Stimulated activated CD4-positive, alpha-beta T cell treated with anti-CD3 and anti-CD28 coated beads, TNF-alpha, amount 100 ng/mL, for 48 hours (primary cell): ENCODE data around the gene STARD13.

Experiments used
- DNase-seq, 3 donors: peaks; one replicate each; pipeline ENCODE4 v3.0.0-alpha.2; 2020; ENCODE audit warnings: low read depth in 3 of 3

The STARD13 gene

DNA sequence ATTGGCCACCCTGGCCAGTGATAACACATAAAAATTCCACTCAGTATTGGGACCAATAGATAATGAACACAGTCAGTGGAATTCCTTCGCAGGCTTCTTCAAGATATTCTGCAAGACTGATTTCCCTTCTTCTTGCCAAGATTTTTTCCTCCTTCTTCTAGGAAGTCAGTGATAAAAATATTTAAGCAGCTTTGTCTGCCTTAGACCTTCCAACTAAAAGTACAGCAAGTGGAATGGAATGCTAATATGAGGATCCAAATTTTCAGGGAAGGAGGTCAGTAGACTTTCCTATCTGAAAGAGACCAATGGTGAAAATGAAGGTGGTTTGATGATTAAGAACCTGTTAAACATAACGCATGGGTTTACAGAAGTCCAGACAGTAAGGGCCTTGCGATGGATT lies 9.6 kb downstream of the STARD13 start:
- no peak for DNase-seq

- DNase-seq, result no peak
Measured at GRCh38 chr13:33274264-33274663, 11.3 kb downstream of the STARD13 start.

GRCh38 chr13:33272531-33273124 lies 12.9 kb downstream of the STARD13 start:
- DNase-seq, result no peak

DNA sequence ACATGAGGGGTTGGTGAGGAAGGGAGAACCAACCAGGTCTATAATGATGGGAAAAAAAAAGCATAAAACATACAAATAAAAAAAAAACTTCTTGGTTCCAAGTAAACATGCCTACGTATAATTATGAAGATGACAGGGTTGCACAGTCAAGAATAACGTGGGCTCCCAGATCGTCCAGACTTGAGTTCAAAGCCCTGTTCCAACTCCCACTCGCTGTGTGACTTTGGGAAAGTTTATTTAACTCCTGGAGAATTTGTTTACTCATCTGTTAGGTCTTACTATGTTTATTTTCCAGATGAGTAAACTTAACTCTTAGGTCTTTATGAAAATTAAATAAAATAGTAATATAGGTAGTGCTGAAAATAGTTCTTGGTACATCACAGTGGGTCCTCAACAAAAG lies 13.8 kb downstream of the STARD13 start:
- DNase-seq, result no peak

- DNase-seq, result no peak
Measured at GRCh38 chr13:33270895-33271538, 14.5 kb downstream of the STARD13 start.

DNA sequence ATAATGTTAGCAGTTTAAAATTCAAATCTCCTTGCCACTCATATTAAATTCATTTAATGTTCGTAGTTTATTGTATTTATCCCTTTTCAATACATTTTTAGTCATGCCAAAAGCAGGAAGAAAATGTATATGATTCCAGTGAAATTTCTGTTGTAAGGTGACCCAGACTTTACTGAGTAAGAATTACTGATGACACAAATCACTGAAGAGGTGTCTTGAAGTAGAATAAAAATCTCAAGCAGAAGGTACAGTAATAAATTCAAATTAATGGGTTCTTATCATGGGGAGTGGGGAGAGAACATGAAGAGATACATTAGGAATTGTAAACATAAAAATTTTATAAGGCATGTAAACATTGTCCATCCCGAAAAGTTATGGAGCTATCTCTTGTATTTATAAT lies 19.9 kb downstream of the STARD13 start:
- no peak for DNase-seq

DNA sequence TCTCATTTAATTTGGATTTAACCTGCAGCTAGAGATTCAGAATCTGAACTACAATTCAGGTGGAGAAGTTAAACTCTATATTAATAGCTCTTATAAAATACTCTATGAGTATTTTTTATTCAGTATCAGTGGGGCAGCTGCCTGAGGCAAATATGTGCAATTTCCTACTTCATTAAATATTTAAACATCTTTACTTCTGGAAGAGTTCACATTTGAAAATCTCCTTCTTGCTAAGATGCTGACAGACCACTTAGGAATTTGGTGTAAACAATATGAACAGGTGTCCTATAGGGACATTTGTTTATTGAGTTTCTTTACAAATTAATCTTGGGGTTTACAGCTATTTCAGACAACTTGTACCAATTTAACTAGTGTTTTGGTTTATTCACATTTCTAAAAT lies 20.4 kb downstream of the STARD13 start:
- no peak for DNase-seq

- DNase-seq, result no peak
Measured at GRCh38 chr13:33264620-33264978, 21.0 kb downstream of the STARD13 start.

GRCh38 chr13:33263976-33264619 lies 21.5 kb downstream of the STARD13 start:
- no peak for DNase-seq

GRCh38 chr13:33263484-33263883 lies 22.1 kb downstream of the STARD13 start:
- no peak for DNase-seq

DNA sequence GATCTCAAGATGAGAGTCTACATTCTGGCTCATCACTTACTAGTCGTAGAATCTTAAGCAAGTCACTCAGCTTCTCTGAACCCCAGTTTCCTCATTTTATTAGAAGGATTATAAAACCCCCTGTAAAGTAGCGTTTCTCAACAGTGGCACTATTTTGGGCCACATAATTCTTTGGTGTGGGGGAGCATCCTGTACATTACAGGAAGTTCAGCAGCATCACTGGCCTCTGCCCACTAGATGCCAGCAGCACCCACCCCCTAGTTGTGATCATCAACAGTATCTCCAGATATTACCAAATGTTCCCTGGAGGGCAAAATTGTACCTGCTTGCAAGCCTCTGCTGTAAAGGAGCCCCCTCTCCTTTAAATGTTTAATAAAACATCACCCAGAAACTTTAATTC lies 22.6 kb downstream of the STARD13 start:
- no peak for DNase-seq

- no peak for DNase-seq
Measured at GRCh38 chr13:33262594-33262993, 23.0 kb downstream of the STARD13 start.

GRCh38 chr13:33262062-33262487 lies 23.5 kb downstream of the STARD13 start:
- DNase-seq, result no peak

GRCh38 chr13:33261387-33262061 lies 24.0 kb downstream of the STARD13 start:
- DNase-seq, result no peak

DNA sequence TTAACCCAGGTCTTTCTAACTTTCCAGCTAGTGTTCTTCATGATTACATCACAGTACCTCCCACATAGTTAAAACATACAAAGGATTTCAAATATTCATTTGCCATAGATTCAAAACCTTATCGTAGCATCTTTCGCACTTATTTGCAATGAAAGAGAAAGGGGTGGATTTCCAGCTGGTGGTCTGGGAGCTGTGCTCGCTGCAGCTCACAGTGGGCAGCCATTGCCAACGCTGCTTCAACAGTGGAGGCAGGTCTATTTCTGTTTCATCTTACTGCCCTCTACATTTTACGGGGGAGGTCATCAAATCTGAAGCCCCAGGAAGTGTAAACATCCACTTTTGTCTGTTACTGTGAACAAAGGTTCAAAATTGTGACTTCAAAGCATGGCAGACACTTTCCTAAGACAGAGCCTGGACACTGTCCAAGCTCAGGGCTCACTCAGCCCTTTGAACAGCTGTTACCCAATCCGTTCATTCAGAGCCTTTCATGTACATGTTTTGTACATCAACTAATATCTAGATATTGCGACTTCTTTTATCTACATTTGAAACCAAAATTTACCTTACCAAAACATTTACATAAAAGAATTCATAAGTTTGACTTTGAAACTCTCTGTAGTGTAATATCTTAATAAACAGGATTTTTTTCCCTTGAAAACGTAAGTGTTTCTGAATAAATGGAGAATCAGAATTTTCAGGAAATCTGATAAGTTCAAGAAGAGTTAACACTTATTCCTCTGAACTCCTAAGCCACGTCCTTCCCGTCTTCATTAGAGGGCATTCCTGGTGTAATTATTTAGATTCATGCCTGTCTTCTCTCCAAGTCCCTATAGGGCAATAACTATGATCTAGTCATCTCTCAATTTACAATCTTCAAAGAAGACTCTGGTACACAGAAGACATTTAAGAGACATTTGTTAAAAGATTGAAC lies 25.1 kb downstream of the STARD13 start:
- no peak for DNase-seq

DNA sequence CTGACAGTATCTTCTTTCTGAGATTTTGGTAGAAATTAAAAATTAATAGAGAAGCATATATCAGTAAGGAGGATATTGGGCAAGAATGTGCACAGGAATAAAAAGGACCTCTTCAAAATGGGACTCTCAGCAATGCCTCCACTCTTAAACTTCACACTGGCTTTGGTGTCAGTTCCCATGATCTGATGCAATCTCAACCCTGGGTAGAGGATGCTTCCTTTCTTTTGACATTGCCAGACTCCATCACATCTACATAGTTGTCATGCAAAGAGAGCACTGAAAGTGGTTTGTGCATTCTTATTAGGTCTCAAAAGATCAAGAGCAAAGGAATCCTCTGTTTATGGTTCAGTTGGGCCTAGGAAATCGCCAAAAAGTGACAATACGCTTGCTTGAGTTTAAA lies 26.3 kb downstream of the STARD13 start:
- DNase-seq, result no peak

GRCh38 chr13:33258808-33259193 lies 26.8 kb downstream of the STARD13 start:
- DNase-seq, result no peak

DNA sequence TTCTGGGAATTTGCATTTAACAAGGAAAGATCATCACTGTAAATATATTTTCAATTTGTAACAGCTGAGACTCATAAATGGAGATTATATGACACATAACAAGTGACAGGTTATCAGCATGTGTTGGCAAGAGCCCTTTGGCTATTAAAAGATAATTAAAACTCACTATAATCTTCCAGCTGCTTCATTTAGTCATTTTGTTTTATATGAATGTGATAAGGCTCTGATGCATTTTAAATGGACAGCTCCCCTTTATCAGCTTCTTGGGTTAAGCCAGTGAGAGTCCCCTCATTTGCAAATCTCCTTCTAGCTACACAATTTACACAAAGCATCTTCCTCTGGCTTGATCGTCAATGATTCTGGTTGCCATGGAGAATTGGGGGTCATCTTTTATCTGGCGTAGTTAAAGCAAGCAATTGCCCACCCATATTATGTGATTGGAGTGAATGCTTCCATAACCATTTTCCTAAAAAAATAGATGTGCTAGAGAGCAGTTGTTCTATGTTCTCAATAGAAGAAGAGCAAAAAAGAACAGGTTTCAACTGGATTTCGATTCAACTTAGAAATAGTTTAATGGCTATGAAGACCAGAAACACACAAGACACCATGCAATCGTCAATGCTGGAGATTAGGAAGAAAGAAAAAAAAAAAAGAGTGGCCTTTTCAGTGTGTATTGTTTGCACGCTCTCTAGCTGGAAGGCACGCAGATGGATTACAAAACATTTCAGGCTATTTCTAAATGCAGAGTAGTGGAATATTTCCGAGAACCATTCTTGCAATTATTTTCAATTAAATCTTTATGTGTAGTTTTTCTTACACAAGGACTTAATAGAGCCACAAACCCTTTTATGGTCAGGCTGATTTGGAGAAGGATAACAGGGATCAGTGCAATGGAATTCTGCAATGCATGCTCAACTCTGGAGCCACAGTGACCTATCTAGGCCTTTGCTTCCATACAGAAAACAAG lies 27.4 kb downstream of the STARD13 start:
- DNase-seq, result no peak

- no peak for DNase-seq
Measured at GRCh38 chr13:33256148-33256840, 29.3 kb downstream of the STARD13 start.

DNA sequence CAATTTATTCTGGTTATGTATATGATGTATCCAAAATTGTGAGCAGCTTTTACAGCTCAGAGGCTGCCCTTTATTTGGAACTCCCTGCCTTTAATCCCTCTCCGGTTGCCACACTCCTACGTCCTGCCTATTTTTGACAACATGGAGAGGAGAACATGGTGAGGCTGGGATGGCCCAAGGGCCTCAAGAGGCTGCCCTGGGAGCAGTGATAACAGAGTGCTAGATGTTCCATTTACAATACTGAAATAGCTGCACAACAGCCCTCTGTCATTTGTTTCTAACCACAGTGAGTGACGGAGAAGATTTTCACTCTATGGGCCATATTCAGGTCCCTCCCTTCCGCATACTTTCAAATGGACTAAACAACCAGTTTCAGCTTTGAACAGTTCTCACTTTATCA lies 33.4 kb downstream of the STARD13 start:
- DNase-seq, result no peak
